C4-2B (cell line): Measurements from ENCODE around the gene NAV2.

Experiments
- CTCF ChIP-seq: fragments of 450-650 bp; conservative IDR thresholded peaks from 2 replicates; pipeline ENCODE4 v1.5.1; 2017; ENCODE audit warnings: mild to moderate bottlenecking
- ZFX ChIP-seq: fragments of 450-650 bp; IDR thresholded peaks from 2 replicates; pipeline ENCODE4 v1.6.1; 2017

- TF ChIP-seq CTCF (no peak), ZFX (no peak)
Measured at GRCh38 chr11:19790831-19791552, 78.4 kb downstream of the NAV2 start.
